Mammary epithelial cell (primary cell): ENCODE measurements around the gene TOE1.

Source experiments
- EZH2 ChIP-seq: IDR thresholded peaks from 2 replicates; pipeline ENCODE4 v1.6.1; 2012; ENCODE audit warnings: low read length, inconsistent platforms, borderline replicate concordance
- TF ChIP-seq, protein P1 (sequence below), 2 donors: IDR thresholded peaks in 1 of 2; conservative IDR thresholded peaks in 1 of 2; 2 replicates each; pipeline ENCODE4 v1.5.1; 2011 to 2012; ENCODE audit warnings: inconsistent platforms in 2 of 2, low read length in 2 of 2, mild to moderate bottlenecking in 2 of 2, control low read depth in 1 of 2, low read depth in 1 of 2; ENCODE audit not compliant: insufficient read depth in 1 of 2; ENCODE audit errors: extremely low read depth in 1 of 2

DNA sequence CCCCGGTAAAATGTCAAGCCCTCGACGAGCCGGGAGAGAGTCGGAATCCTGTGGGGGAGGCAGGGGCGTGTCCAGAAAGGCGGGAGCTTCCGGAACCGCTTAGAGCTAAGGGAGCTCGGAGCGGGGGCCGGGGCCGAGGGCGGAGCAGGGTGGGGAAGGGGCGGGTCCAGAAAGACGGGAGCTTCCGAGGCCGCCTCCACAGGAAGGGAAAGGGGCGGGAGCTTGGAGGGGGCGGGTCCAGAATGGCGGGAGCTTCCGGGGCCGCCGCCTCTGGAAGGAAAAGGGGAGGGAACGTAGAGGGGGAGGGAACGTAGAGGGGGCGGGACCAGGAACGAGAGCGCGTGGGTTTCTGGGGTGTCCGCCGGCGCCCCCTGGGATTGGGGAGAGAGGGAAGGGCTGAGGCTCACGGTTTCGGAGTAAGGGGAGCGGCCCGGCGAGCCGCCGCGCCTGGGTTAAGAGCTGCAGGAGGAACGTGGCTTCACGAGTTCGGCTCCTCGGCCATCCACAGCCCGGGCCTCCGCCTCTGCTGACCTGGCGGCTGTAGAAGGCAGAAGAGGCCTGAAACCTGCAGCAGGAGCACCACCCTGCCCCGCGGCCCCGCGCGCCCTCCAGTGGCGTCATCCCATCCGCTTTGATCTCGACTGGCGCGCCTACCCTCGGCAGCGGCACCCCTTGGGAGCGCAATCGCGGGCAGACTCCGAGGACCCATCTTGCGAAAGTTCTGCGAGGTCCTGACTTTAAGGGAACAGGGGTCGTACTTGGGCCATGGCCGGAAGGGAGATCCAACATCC, 36.3 kb upstream of the TOE1 start:
- TF ChIP-seq, protein P1, sequence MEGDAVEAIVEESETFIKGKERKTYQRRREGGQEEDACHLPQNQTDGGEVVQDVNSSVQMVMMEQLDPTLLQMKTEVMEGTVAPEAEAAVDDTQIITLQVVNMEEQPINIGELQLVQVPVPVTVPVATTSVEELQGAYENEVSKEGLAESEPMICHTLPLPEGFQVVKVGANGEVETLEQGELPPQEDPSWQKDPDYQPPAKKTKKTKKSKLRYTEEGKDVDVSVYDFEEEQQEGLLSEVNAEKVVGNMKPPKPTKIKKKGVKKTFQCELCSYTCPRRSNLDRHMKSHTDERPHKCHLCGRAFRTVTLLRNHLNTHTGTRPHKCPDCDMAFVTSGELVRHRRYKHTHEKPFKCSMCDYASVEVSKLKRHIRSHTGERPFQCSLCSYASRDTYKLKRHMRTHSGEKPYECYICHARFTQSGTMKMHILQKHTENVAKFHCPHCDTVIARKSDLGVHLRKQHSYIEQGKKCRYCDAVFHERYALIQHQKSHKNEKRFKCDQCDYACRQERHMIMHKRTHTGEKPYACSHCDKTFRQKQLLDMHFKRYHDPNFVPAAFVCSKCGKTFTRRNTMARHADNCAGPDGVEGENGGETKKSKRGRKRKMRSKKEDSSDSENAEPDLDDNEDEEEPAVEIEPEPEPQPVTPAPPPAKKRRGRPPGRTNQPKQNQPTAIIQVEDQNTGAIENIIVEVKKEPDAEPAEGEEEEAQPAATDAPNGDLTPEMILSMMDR (conservative IDR thresholded peaks at IDR 0.05 in 1 of 2, IDR thresholded peaks at IDR 0.05 in 1 of 2; ENCODE audit: extremely low read depth in 1 of 2, insufficient read depth in 1 of 2, low read depth in 1 of 2, low read length in 2 of 2) = peak; percentile 17 to 65
- no peak for TF ChIP-seq EZH2
